Hematopoietic multipotent progenitor cell treated with erythropoietin and hydrocortisone succinate and interleukin-3 and kit ligand, for 15 days (in vitro differentiated cells): ENCODE measurements around the gene NEDD4L.

Experiments used
- DNase-seq: peaks from one replicate; pipeline ENCODE4 v3.0.0-alpha.2; 2015; ENCODE audit warnings: low spot score

NEDD4L gene

GRCh38 chr18:58095655-58096054 lies 51.6 kb downstream of the NEDD4L start:
- no peak for DNase-seq

- DNase-seq, result no peak
Observed at GRCh38 chr18:58096658-58097057, 52.6 kb downstream of the NEDD4L start.

- DNase-seq, result no peak
Observed at GRCh38 chr18:58097121-58097906, 53.3 kb downstream of the NEDD4L start.

- DNase-seq, result no peak
Observed at GRCh38 chr18:58097907-58098166, 53.8 kb downstream of the NEDD4L start.

GRCh38 chr18:58098706-58099105 lies 54.7 kb downstream of the NEDD4L start:
- DNase-seq, result no peak

GRCh38 chr18:58100154-58100553 lies 56.1 kb downstream of the NEDD4L start:
- no peak for DNase-seq

- no peak for DNase-seq
Observed at GRCh38 chr18:58101291-58101794, 57.3 kb downstream of the NEDD4L start.

GRCh38 chr18:58102018-58102417 lies 58.0 kb downstream of the NEDD4L start:
- DNase-seq, result no peak

- DNase-seq, result no peak
Observed at GRCh38 chr18:58102875-58103274, 58.8 kb downstream of the NEDD4L start.

- no peak for DNase-seq
Observed at GRCh38 chr18:58103339-58103985, 59.4 kb downstream of the NEDD4L start.

- no peak for DNase-seq
Observed at GRCh38 chr18:58104096-58104495, 60.1 kb downstream of the NEDD4L start.

- DNase-seq, result no peak
Observed at GRCh38 chr18:58105206-58105887, 61.3 kb downstream of the NEDD4L start.

GRCh38 chr18:58105888-58106260 lies 61.8 kb downstream of the NEDD4L start:
- no peak for DNase-seq

GRCh38 chr18:58106289-58107070 lies 62.5 kb downstream of the NEDD4L start:
- no peak for DNase-seq

- no peak for DNase-seq
Observed at GRCh38 chr18:58109256-58109655, 65.2 kb downstream of the NEDD4L start.

- no peak for DNase-seq
Observed at GRCh38 chr18:58110398-58110797, 66.4 kb downstream of the NEDD4L start.

- DNase-seq, result no peak
Observed at GRCh38 chr18:58112174-58112573, 68.1 kb downstream of the NEDD4L start.

GRCh38 chr18:58113337-58113736 lies 69.3 kb downstream of the NEDD4L start:
- no peak for DNase-seq

- DNase-seq, result no peak
Observed at GRCh38 chr18:58114766-58115165, 70.7 kb downstream of the NEDD4L start.

GRCh38 chr18:58116818-58117217 lies 72.8 kb downstream of the NEDD4L start:
- no peak for DNase-seq

GRCh38 chr18:58117786-58118403 lies 73.9 kb downstream of the NEDD4L start:
- peak; percentile 94 for DNase-seq

GRCh38 chr18:58118536-58118935 lies 74.5 kb downstream of the NEDD4L start:
- no peak for DNase-seq
